HG03095 (cell line): Measurements from ENCODE around the gene KIFC1.
"Not testable (repeated sequence)": the region's sequence is repeated elsewhere in the genome, so short reads cannot be mapped to it uniquely, and the experiment has no call there.

Source experiments
- ATAC-seq: cut with Tn5 transposase; IDR thresholded peaks from one replicate; pipeline ENCODE4 v1.9.1; 2021; ENCODE audit warnings: moderate library complexity; ENCODE audit not compliant: unreplicated experiment

Gene KIFC1

DNA sequence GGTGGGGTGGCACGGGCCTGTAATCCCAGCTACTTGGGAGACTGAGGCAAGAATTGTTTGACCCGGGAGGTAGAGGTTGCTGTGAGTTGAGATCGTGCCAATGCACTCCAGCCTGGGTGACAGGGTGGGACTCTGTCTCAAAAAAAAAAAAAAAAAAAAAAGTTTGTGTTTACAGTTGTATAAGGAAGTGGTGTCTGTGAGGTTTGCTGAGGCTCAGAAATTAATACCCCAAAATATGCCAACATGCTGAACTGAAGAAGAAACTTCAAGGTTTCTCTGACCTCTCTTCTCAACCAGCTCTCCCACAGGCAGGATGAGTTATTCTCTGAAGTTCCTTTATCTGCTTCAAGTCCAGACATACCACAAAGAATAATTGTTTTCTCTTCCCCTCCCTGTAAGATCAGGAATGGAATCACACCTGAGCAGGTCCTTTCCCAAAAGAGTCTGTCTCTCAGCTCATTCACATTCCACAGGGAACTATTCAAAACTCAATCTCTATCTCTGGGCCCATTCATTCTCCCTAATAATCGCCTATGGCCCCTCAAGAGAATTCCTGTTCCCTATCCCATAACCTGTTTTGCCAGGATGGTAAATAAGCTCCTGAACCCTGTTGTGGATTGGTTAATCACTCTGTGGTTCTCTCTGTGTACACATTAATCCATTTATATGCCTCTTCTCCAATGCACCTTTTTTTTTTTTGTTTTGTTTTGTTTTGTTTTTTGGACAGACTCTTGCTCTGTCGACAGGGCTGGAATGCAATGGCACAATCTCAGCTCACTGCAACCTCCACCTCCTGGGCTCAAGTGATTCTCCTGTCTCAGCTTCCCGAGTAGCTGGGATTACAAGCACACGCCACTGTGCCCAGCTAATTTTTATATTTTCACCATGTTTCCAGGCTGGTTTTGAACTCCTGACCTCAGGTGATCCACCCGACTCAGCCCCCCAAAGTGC is 17.4 kb upstream of the KIFC1 start:
- no peak for ATAC-seq

DNA sequence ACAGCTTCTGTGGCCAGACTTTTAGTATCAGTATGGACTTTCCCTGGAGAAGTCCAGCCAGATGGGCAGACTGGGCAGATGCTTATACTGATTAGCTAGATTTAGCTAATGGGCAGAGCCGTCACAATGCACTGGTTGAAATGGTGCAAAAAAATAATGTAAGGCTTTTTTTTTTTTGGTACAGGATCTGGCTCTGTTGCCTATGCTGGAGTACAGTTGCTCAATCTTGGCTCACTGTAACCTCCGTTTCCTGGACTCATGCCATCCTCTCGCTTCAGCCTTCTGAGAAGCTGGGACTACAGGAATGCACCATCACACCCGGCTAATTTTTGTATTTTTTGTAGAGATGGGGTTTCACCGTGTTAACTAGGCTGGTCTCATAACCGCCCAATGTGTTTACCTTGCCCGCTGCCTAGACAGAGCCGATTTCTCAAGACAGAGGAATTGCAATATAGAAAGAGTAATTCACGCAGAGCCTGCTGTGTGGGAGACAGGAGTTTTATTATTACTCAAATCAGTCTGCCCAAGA is 16.4 kb upstream of the KIFC1 start:
- no peak for ATAC-seq

DNA sequence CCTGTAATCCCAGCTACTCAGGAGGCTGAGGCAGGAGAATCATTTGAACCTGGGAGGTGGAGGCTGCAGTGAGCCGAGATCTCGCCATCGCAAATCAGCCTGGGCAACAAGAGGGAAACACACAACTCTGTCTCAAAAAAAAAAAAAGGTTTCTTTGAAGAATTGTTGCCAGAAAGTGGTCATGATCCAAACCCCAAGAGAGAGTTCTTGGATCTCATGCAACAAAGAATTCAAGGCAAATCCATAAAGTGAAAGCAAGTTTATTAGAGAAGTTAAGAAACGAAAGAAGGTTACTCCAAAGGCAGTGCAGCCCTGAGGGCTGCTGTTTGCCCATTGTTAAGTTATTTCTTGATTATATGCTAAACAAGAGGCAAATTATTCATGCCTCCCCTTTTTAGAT is 14.5 kb upstream of the KIFC1 start:
- no peak for ATAC-seq

DNA sequence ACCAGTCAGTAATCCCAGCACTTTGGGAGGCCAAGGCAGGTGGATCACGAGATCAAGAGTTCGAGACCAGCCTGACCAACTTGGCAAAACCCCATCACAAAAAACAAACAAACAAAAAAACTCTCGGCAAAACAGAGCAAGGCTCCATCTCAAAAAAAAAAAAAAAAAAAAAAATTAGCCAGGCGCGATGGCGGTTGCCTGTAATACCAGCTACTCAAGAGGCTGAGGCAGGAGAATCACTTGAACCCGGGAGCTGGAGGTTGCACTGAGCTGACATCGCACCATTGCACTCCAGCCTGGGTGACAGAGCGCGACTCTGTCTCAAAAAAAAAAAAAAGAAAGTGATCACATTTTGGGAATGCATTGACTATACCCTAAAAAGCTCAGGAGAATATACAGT is 12.4 kb upstream of the KIFC1 start:
- ATAC-seq = not testable (repeated sequence)

DNA sequence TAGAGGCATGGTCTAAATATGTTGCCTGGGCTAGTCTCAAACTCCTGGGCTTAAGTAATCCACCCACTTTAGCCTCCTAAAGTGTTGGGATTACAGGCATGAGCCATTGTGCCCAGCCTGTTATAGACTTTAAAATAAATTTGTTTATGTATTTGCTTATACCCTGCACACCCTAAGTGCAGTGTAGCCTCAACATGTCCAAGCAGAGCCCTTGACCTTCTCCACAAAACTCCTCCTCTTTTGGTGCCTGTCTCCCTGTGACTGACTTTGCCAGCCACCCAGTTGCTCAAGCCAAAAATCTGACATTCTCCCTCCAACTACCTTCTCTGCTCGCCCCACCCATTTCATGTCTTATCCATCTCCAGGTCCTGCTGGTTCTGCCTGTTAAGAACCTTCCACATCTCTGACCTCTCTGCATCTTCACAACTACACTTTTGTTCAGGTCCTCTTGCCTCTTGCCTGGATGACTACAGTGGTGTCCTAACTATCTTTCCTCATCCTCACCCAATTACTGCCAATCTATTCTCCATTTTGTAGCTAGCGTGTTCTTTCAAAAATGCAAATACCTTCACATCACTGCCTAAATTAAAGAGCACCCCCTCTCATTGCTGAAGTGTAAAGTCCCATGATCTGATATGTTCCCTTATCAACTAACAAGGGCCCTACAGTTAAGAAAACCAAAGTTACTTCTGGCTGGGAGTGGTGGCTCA is 11.2 kb upstream of the KIFC1 start:
- ATAC-seq = no peak

- no peak for ATAC-seq
These were observed 8.0 kb upstream of the KIFC1 start for GRCh38 chr6:33383427-33384185.

DNA sequence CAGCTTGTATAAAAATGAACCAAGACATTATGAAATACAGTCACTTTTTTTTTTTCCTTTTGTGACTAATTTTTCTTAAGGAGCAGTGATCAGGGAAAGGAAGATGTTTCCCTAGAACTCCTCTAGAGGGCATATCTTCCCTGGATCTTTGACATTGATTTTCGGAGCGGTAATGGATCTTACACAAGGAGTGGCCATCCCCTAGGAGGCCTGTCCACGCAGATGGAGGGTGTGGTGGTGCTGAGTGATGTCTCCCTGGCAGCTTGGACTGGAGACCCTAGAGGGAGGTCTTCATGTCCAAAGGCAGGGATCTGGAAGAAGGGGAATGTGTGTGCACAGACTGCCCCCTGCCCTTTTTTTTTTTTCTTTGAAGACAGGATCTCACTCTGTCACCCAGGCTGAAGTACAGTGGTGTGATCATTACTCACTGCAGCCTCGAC is 7.0 kb upstream of the KIFC1 start:
- no peak for ATAC-seq

DNA sequence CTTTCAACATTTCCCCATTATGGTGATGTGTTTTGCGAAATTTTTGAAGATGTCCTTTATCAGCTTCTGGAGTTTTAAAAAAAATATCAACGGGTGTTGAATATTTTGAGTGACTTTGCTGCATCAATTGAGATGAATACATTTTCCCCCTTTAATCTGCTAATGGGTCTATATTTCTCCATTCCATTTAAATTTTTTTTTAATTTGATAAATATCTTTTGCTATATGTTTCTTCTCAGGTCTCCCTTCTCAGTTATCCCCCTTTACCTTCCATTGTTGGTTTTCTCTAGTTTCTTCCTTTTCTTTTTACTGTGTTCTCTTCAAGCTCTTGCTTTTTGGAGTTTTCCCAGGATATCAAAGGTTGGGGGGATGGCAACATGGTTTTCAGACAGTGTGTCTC is 1.4 kb upstream of the KIFC1 start:
- no peak for ATAC-seq

GRCh38 chr6:33390767-33391277 is 801 bp upstream of the KIFC1 start:
- no peak for ATAC-seq

- peak; percentile 15 for ATAC-seq
These were observed 435 bp downstream of the KIFC1 start for GRCh38 chr6:33391922-33392594.

GRCh38 chr6:33392595-33392948 is 949 bp downstream of the KIFC1 start:
- no peak for ATAC-seq

DNA sequence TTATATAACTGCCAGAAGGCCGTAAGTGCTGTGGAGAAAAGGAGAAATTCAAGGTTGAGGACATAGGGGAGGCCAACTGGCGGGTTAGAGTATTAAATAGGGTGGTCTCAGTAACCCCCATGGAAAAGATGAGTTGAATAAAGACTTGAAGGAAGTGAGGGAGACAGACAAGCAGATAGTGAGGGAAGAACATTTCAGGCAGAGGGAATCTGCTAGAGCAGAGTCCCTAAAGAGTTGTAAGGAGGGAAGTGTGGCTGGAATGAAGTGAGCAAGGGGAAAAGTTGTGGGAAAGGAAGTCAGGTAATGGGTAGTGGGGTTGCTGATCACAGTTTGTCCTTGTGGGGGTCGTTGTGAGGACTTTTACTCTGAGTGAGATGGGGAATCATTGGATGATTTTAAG is 1.4 kb downstream of the KIFC1 start:
- no peak for ATAC-seq

- no peak for ATAC-seq
These were observed 5.9 kb downstream of the KIFC1 start for GRCh38 chr6:33397541-33397940.

- ATAC-seq = not testable (repeated sequence)
These were observed 7.0 kb downstream of the KIFC1 start for GRCh38 chr6:33398601-33399000.

DNA sequence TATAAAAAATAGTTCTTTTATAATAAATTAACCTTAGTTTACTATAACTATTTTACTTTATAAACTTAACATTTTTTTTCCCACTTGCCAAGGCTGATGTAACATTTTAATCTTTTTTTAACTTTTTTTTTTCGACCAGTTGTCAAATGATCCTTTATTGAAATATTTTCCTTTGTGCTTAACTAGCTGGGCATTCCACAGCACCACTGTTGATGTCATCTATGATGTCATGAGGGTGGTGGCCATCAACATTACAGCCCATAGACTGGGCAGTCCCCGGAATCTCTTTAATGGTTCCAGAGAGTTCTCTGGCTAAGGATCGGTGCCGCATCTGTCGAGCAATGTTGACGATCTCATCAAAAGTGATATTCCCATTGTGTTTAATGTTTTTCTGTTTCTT is 8.3 kb downstream of the KIFC1 start:
- ATAC-seq = not testable (repeated sequence)

DNA sequence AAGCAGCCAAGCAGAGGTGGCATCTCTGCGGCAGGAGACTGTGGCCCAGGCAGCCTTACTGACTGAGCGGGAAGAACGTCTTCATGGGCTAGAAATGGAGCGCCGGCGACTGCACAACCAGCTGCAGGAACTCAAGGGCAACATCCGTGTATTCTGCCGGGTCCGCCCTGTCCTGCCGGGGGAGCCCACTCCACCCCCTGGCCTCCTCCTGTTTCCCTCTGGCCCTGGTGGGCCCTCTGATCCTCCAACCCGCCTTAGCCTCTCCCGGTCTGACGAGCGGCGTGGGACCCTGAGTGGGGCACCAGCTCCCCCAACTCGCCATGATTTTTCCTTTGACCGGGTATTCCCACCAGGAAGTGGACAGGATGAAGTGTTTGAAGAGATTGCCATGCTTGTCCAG is 13.3 kb downstream of the KIFC1 start:
- ATAC-seq = no peak

- ATAC-seq = no peak
These were observed 13.8 kb downstream of the KIFC1 start for GRCh38 chr6:33405386-33405940.

DNA sequence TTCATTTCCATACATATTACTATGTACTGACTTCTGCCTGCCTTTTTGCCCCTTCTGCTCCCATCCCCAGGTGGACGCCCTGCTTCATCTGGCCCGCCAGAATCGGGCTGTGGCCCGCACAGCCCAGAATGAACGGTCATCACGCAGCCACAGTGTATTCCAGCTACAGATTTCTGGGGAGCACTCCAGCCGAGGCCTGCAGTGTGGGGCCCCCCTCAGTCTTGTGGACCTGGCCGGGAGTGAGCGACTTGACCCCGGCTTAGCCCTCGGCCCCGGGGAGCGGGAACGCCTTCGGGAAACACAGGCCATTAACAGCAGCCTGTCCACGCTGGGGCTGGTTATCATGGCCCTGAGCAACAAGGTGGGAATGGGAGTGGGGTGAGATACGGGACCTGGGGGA is 14.5 kb downstream of the KIFC1 start:
- ATAC-seq = no peak

DNA sequence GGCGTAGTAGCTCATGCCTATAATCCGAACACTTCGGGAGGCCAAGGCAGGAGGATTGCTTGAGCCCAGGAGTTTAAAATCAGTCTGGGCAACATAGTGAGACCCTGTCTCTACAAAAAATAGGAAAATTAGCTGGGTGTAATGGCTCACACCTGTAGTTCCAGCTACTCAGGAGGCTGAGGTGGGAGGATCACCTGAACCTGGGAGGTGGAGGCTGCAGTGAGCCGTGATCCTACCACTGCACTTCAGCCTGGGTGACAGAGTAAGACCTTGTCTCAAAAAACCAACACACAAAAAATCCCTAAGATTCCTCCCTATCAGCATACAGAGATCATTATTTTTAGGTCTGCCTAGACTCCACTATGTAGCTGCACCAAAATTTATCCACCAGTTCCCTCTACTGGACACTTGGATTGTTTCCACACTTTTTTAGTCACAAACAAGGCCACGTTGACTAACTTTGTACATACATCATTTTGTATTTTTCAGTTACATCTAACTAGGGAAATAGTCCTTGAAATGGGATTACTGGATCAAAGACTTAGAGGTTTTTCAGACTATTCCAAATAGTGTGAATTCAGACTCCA is 15.6 kb downstream of the KIFC1 start:
- no peak for ATAC-seq
